Right atrium auricular region (tissue), 2 donors: ENCODE data around the gene STK40. TPM values are rescaled to one million over a fixed set of nuclear protein-coding genes. Genes with fewer than 3 reads are reported as not detected.
A peak's percentile ranks its signal among the peaks of the same experiment; 100 is the strongest.

Experiments used
- DNase-seq: peaks from one replicate; pipeline ENCODE4 v3.0.0-alpha.2; 2019; ENCODE audit warnings: low spot score
- H3K27ac ChIP-seq, 2 donors: fragments of 200-600 bp; sonication (generic); 1 replicate in 1 of 2; 2 replicates in 1 of 2; pipeline ENCODE4 v1.5.1; 2016 to 2019
- H3K27me3 ChIP-seq, 2 donors: fragments of 200-600 bp; sonication (generic); one replicate each; pipeline versions ENCODE4 v1.5.1 to v1.6.0; 2017 to 2019
- H3K36me3 ChIP-seq: fragments of 200-600 bp; sonication (generic); one replicate; pipeline ENCODE4 v1.5.1; 2016
- H3K4me1 ChIP-seq, 2 donors: fragments of 200-600 bp; sonication (generic); one replicate each; pipeline versions ENCODE4 v1.5.1 to v1.6.0; 2017 to 2019
- H3K4me3 ChIP-seq, 2 donors: fragments of 200-600 bp; sonication (generic); 1 replicate in 1 of 2; 2 replicates in 1 of 2; pipeline ENCODE4 v1.5.1; 2017 to 2019; ENCODE audit warnings: mild to moderate bottlenecking in 1 of 2, moderate library complexity in 1 of 2
- H3K9me3 ChIP-seq, 2 donors: fragments of 200-600 bp; sonication (generic); one replicate each; pipeline ENCODE4 v1.5.1; 2019
- CTCF ChIP-seq, 2 donors: fragments of 200-600 bp; sonication (generic); IDR thresholded peaks; one replicate each; pipeline ENCODE4 v1.5.1; 2019; ENCODE audit warnings: antibody characterized with exemption in 2 of 2
- total RNA-seq, 2 donors: library from RNA; depleted of rRNA; stranded (reverse); fragments of >200 nt; gene quantifications; one replicate each; pipeline ENCODE4 v1.1.0, GENCODE V29; 2016

The STK40 gene
- total RNA-seq, 2 donors from 2014 or later, result 50.5 to 74.7 TPM

- Histone ChIP-seq H3K27me3 (no peaks in the 10 kb centered on the region), H3K27ac (no peak overlapping the region), H3K9me3 (no peaks in the 10 kb centered on the region), H3K36me3 (peaks cover 12% of the 10 kb centered on the region), H3K4me3 (no peak overlapping the region), H3K4me1 (peaks cover 0 to 21% of the 10 kb centered on the region in 2 donors)
- DNase-seq, result peak; percentile 93
- peak; percentile 84 to 95 for TF ChIP-seq CTCF (IDR thresholded peaks at IDR 0.05)
Measured at GRCh38 chr1:36420836-36421317, 35.2 kb upstream of the STK40 start.

GRCh38 chr1:36420409-36420808, 34.7 kb upstream of the STK40 start:
- Histone ChIP-seq H3K4me3 (no peak overlapping the region), H3K27ac (no peak overlapping the region), H3K9me3 (no peaks in the 10 kb centered on the region), H3K4me1 (peaks cover 0 to 21% of the 10 kb centered on the region in 2 donors), H3K27me3 (no peaks in the 10 kb centered on the region), H3K36me3 (peaks cover 12% of the 10 kb centered on the region)
- no peak for TF ChIP-seq CTCF (IDR thresholded peaks at IDR 0.05)
- DNase-seq, result no peak

GRCh38 chr1:36419569-36419968, 33.8 kb upstream of the STK40 start:
- H3K36me3 ChIP-seq, result peaks cover 12% of the 10 kb centered on the region
- DNase-seq, result no peak
- TF ChIP-seq CTCF (IDR thresholded peaks at IDR 0.05), result no peak
- H3K27ac ChIP-seq, result peak overlapping the region in 1 of 2 donors; percentile 3
- H3K4me3 ChIP-seq, result no peak overlapping the region
- no peaks in the 10 kb centered on the region for H3K27me3 ChIP-seq
- peaks cover 0 to 21% of the 10 kb centered on the region in 2 donors for H3K4me1 ChIP-seq
- H3K9me3 ChIP-seq, result no peaks in the 10 kb centered on the region

- TF ChIP-seq CTCF (IDR thresholded peaks at IDR 0.05), result no peak
- no peak for DNase-seq
- peak overlapping the region in 1 of 2 donors; percentile 3 for H3K27ac ChIP-seq
- peaks cover 0 to 21% of the 10 kb centered on the region in 2 donors for H3K4me1 ChIP-seq
- H3K27me3 ChIP-seq, result no peaks in the 10 kb centered on the region
- peaks cover 12% of the 10 kb centered on the region for H3K36me3 ChIP-seq
- no peaks in the 10 kb centered on the region for H3K9me3 ChIP-seq
- no peak overlapping the region for H3K4me3 ChIP-seq
Measured at GRCh38 chr1:36419140-36419539, 33.4 kb upstream of the STK40 start.

- peaks cover 12% of the 10 kb centered on the region for H3K36me3 ChIP-seq
- H3K4me3 ChIP-seq, result no peak overlapping the region
- H3K27me3 ChIP-seq, result no peaks in the 10 kb centered on the region
- H3K9me3 ChIP-seq, result no peaks in the 10 kb centered on the region
- H3K27ac ChIP-seq, result no peak overlapping the region
- H3K4me1 ChIP-seq, result peaks cover 0 to 21% of the 10 kb centered on the region in 2 donors
- TF ChIP-seq CTCF (IDR thresholded peaks at IDR 0.05), result no peak
- DNase-seq, result no peak
Measured at GRCh38 chr1:36417931-36418330, 32.2 kb upstream of the STK40 start.
